Measurements from ENCODE around the gene TOX4.

GRCh38 chr14:21476523-21476924 lies 471 bp upstream of the TOX4 start:
- no peak for TF ChIP-seq YY1 (IDR thresholded peaks at IDR 0.05; ENCODE audit: insufficient read depth, insufficient read length)
- no peak for TF ChIP-seq ZNF274 (IDR thresholded peaks at IDR 0.05; ENCODE audit: low read depth, low read length)
- no peak for TF ChIP-seq SUZ12 (IDR thresholded peaks at IDR 0.05; ENCODE audit: extremely low read depth, insufficient read depth, insufficient read length)
